Stomach (tissue), 4 donors: ENCODE results near the gene PTGER1.

Source experiments
- CTCF ChIP-seq, 7 experiments: fragments of 450-650 bp in 4 of 7; fragments of 200-600 bp in 3 of 7; sonication (generic) in 3 of 7; IDR thresholded peaks; one replicate each; pipeline ENCODE4 v1.5.1; 2016 to 2019; ENCODE audit warnings: antibody characterized with exemption in 7 of 7, control low read depth in 2 of 7, mild to moderate bottlenecking in 1 of 7
- EP300 ChIP-seq: sonication (generic); formaldehyde crosslinking; IDR thresholded peaks from one replicate; pipeline ENCODE4 v1.6.1; 2017; ENCODE audit warnings: antibody characterized with exemption
- POLR2A ChIP-seq, 4 donors: fragments of 450-650 bp; IDR thresholded peaks; one replicate each; pipeline ENCODE4 v1.6.1; 2016; ENCODE audit warnings: antibody characterized with exemption in 4 of 4, control low read depth in 2 of 4, mild to moderate bottlenecking in 1 of 4, moderate library complexity in 1 of 4
- POLR2AphosphoS5 ChIP-seq, 3 donors: sonication (generic); formaldehyde crosslinking; IDR thresholded peaks; one replicate each; pipeline ENCODE4 v1.6.1; 2016; ENCODE audit warnings: antibody characterized with exemption in 3 of 3

DNA sequence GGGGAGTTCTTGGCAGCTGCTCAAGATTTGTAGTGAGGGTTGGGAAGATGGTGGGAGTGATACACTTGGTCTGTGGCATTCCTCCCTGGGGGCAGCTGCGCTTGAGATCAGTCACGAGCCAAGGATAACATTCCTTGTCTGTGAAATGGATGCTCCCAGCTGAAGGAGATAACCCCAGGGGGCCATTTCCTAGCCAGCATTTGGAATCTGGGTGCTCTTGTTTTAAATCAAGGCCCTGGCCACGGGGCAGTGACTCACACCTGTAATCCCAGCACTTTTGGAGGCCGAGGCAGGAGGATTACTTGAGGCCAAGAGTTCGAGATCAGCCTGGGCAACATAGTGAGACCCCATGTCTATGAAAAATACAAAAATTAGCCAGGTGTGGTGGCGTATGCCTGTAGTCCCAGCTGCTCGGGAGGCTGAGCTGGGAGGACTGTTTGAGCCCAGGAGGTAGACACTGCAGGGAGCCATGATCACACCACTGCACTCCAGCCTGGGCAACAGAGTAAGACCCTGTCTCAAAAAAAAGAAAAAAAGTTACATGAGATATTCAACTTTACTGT lies 37.5 kb downstream of the PTGER1 start:
- no peak for TF ChIP-seq CTCF (IDR thresholded peaks at IDR 0.05)
- TF ChIP-seq POLR2AphosphoS5 (IDR thresholded peaks at IDR 0.05) = no peak
- TF ChIP-seq POLR2A (IDR thresholded peaks at IDR 0.05) = no peak
- TF ChIP-seq EP300 = no peak
